Measurements from ENCODE around the gene DOK3. TPM values are rescaled to one million over a fixed set of nuclear protein-coding genes. Genes with fewer than 3 reads are reported as not detected.

The DOK3 gene
- total and polyA plus RNA-seq, 2 experiments from 2014 or later, result 2.2 to 11.1 TPM

- TF ChIP-seq CTCF (conservative IDR thresholded peaks at IDR 0.05; ENCODE audit: low read depth in 2 of 2) (peak; percentile 60 to 83), JUNB (IDR thresholded peaks at IDR 0.05; ENCODE audit: unreplicated experiment) (no peak), EZH2 (IDR thresholded peaks at IDR 0.05; ENCODE audit: low read depth, unreplicated experiment) (no peak), NANOG (IDR thresholded peaks at IDR 0.05; ENCODE audit: borderline replicate concordance) (no peak), POLR2AphosphoS5 (IDR thresholded peaks at IDR 0.05; ENCODE audit: low read depth) (peak; percentile 68; the same call in 1 of the 2 replicates), STAT1 (IDR thresholded peaks at IDR 0.05; ENCODE audit: unreplicated experiment) (no peak), ZNF331 (CRISPR knock-in tag; IDR thresholded peaks at IDR 0.05; ENCODE audit: low read depth) (no peak), ZNF114 (CRISPR knock-in tag; IDR thresholded peaks at IDR 0.05) (no peak), REST (IDR thresholded peaks at IDR 0.05; ENCODE audit: unreplicated experiment) (no peak)
These were observed 54.5 kb downstream of the DOK3 start (continued) for GRCh38 chr5:177455036-177455660.

GRCh38 chr5:177454397-177455035, 55.1 kb downstream of the DOK3 start:
- no peak overlapping the region for H3K27ac Mint-ChIP-seq
- H3K4me1 ChIP-seq (ENCODE audit: insufficient read depth), result peaks cover 19% of the 10 kb centered on the region

More at GRCh38 chr5:177454397-177455035, 55.1 kb downstream of the DOK3 start:
- Mint-ChIP-seq H3K36me3 (ENCODE audit: low read depth) (peaks cover 25% of the 10 kb centered on the region), H3K9me3 (peaks cover 3% of the 10 kb centered on the region; the same call in 2 of the 3 replicates), H3K27me3 (ENCODE audit: insufficient read depth, low read depth, poor library complexity) (peaks cover 35% of the 10 kb centered on the region), H3K4me3 (peak overlapping the region; percentile 85), H3K4me1 (peaks cover 26% of the 10 kb centered on the region)
- no peaks in the 10 kb centered on the region; the same call in 1 of the 2 replicates for H3K79me2 ChIP-seq (replicated peaks; ENCODE audit: insufficient read depth)
- H4K20me1 ChIP-seq (replicated peaks; ENCODE audit: insufficient read depth), result peaks cover 21% of the 10 kb centered on the region; the same call in 1 of the 2 replicates
- H3K9me2 ChIP-seq (ENCODE audit: insufficient read depth), result no peaks in the 10 kb centered on the region
- peak overlapping the region; percentile 85 for H3K4me3 ChIP-seq
- H3K4me2 ChIP-seq, result peak overlapping the region; percentile 96
- H2AFZ ChIP-seq, result peak overlapping the region; percentile 38; the same call in 1 of the 2 replicates
- peak; percentile 95 for DNase-seq (ENCODE audit: low spot score)
- TF ChIP-seq CTCF (conservative IDR thresholded peaks at IDR 0.05; ENCODE audit: low read depth in 2 of 2) (peak; percentile 66 to 88), ZNF114 (CRISPR knock-in tag; IDR thresholded peaks at IDR 0.05) (no peak), CREB1 (CRISPR knock-in tag; IDR thresholded peaks at IDR 0.05; ENCODE audit: low read depth) (peak; percentile 99), ETS1 (IDR thresholded peaks at IDR 0.05) (no peak), ZNF331 (CRISPR knock-in tag; IDR thresholded peaks at IDR 0.05; ENCODE audit: low read depth) (no peak), NANOG (IDR thresholded peaks at IDR 0.05; ENCODE audit: borderline replicate concordance) (no peak), EZH2phosphoT487 (IDR thresholded peaks at IDR 0.05; ENCODE audit: unreplicated experiment) (no peak)
- H3K27me3 ChIP-seq (ENCODE audit: insufficient read depth), result peaks cover 19% of the 10 kb centered on the region
- peak; percentile 18 for ATAC-seq
- H3K27ac ChIP-seq (ENCODE audit: low read depth), result no peak overlapping the region
- H3F3A ChIP-seq (replicated peaks; ENCODE audit: low read depth), result peaks cover 41% of the 10 kb centered on the region
- H3K36me3 ChIP-seq (ENCODE audit: insufficient read depth), result peaks cover 8% of the 10 kb centered on the region; the same call in 1 of the 2 replicates
